DND-41 (cell line): Measurements from ENCODE around the gene MYLK.

Source experiments
- ATAC-seq: fragments of 200-7000 bp; cut with Tn5 transposase; 3 replicates; pipeline ENCODE4 v1.9.1; 2021; ENCODE audit warnings: low read depth; ENCODE audit not compliant: insufficient read depth
- DNase-seq: peaks from one replicate; pipeline ENCODE4 v3.0.0-alpha.2; 2020
- H2AFZ ChIP-seq: 2 replicates; pipeline ENCODE4 v1.6.0; 2012; ENCODE audit warnings: low read depth, low read length
- H3K27ac ChIP-seq: 2 replicates; pipeline ENCODE4 v1.5.1; 2012; ENCODE audit warnings: low read length, inconsistent platforms
- H3K27me3 ChIP-seq: fragments of 200-600 bp; sonication (generic); 2 replicates; pipeline ENCODE4 v1.6.0; 2012; ENCODE audit warnings: low read length, mild to moderate bottlenecking, inconsistent platforms; ENCODE audit not compliant: insufficient read depth, poor library complexity
- H3K36me3 ChIP-seq: 2 replicates; pipeline ENCODE4 v1.5.1; 2012; ENCODE audit warnings: low read length, inconsistent platforms; ENCODE audit not compliant: insufficient read depth
- H3K4me1 ChIP-seq: 2 replicates; pipeline ENCODE4 v1.5.1; 2012; ENCODE audit warnings: mild to moderate bottlenecking, low read length; ENCODE audit not compliant: insufficient read depth
- H3K4me2 ChIP-seq: 2 replicates; pipeline ENCODE4 v1.6.0; 2012; ENCODE audit warnings: mild to moderate bottlenecking, moderate library complexity, low read length, inconsistent platforms; ENCODE audit not compliant: insufficient read depth
- H3K4me3 ChIP-seq, 2 experiments: fragments of 200-600 bp in 1 of 2; shearing (Covaris generic) in 1 of 2; 2 replicates each; pipeline ENCODE4 v1.5.1; 2012 to 2016; ENCODE audit warnings: inconsistent platforms in 2 of 2, low read length in 2 of 2, mild to moderate bottlenecking in 2 of 2, low read depth in 1 of 2, moderate library complexity in 1 of 2
- H3K79me2 ChIP-seq: 2 replicates; pipeline ENCODE4 v1.6.0; 2012; ENCODE audit warnings: low read length, inconsistent platforms; ENCODE audit not compliant: insufficient read depth
- H3K9ac ChIP-seq: 2 replicates; pipeline ENCODE4 v1.6.0; 2012; ENCODE audit warnings: low read depth, mild to moderate bottlenecking, inconsistent platforms, low read length, moderate library complexity
- H3K9me3 ChIP-seq: 2 replicates; pipeline ENCODE4 v1.5.1; 2012; ENCODE audit warnings: low read length, moderate library complexity, mild to moderate bottlenecking, inconsistent platforms; ENCODE audit not compliant: insufficient read depth, severe bottlenecking
- H4K20me1 ChIP-seq: 2 replicates; pipeline ENCODE4 v1.6.0; 2012; ENCODE audit warnings: low read length; ENCODE audit not compliant: insufficient read depth
- CTCF ChIP-seq: IDR thresholded peaks from 2 replicates; pipeline ENCODE4 v1.5.1; 2012; ENCODE audit warnings: borderline replicate concordance, low read length, moderate library complexity, mild to moderate bottlenecking; ENCODE audit not compliant: poor library complexity, severe bottlenecking; ENCODE audit errors: extremely low read depth
- EZH2 ChIP-seq: IDR thresholded peaks from 3 replicates; pipeline ENCODE4 v1.6.1; 2012; ENCODE audit warnings: borderline replicate concordance, low read depth, mild to moderate bottlenecking, moderate library complexity, low read length, inconsistent platforms; ENCODE audit not compliant: severe bottlenecking

The MYLK gene

DNA sequence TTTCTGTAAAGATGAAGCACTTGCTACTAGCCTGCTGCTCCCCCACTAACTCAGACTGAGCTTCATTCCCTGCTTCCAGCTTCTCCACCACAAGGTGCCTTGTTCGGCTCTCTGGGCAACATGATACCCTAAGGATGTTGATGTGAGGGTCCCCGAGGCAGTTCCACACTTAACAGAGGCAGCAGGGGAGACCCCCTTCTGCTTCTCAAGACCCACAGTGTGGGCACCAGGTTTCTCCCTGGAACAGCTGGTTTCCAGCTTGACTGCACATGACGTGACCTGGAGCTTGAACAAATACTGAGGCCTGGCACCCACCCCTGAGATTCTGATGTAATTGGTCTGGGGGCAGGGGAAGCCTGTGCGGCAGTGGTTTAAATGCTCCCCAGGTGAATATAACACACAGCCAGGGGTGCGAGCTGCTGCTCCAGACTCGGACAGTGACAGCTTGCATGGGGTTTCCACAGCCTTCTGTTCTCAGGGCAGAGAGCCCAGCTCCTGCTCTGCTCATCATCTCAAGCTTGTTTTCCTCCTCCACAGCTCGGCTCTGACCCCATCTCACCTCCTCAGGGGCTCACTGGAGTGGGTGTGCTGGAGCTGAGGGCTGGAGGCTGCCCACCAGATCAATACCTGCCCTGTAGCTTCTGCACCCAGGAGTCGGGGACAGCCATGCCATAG lies 204.3 kb downstream of the MYLK start:
- no peak overlapping the region for H3K4me3 ChIP-seq
- H4K20me1 ChIP-seq: peaks cover 3% of the 10 kb centered on the region; the same call in 1 of the 2 replicates
- no peaks in the 10 kb centered on the region for H3K9me3 ChIP-seq
- H3K27ac ChIP-seq: no peak overlapping the region
- no peak for ATAC-seq
- TF ChIP-seq EZH2 (no peak), CTCF (no peak)
- H3K27me3 ChIP-seq: peaks cover 48% of the 10 kb centered on the region
- no peak overlapping the region for H3K4me2 ChIP-seq
- no peaks in the 10 kb centered on the region for H3K4me1 ChIP-seq
- H2AFZ ChIP-seq: no peak overlapping the region
- H3K79me2 ChIP-seq: no peaks in the 10 kb centered on the region
- H3K9ac ChIP-seq: no peak overlapping the region
- no peak for DNase-seq
- H3K36me3 ChIP-seq: no peaks in the 10 kb centered on the region

DNA sequence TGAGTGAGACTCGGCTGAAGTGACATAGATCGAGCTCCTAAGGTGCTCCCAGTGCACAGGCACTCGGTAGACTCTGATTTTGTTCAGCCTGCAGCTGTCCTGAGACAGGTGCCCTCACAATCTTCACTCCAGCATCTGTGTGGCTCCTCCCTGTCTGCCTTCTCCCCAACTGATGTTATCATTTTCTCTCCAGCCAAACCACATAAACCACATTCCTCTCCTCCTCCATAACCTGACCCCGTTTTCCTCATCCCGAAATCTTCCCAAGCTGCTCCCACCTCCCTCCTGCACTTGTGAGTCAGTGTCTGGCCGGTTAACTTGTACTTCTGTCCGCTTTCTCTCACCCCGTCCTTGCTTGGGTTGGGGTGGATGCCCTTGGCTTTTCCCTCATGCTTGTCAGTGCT lies 206.0 kb downstream of the MYLK start:
- ATAC-seq (no peak), DNase-seq (no peak)
- no peaks in the 10 kb centered on the region for H3K36me3 ChIP-seq
- no peak overlapping the region for H3K4me3 ChIP-seq
- peaks cover 48% of the 10 kb centered on the region for H3K27me3 ChIP-seq
- no peak overlapping the region for H3K9ac ChIP-seq
- H2AFZ ChIP-seq: no peak overlapping the region
- no peaks in the 10 kb centered on the region for H3K4me1 ChIP-seq
- H4K20me1 ChIP-seq: peaks cover 3% of the 10 kb centered on the region; the same call in 1 of the 2 replicates
- no peaks in the 10 kb centered on the region for H3K79me2 ChIP-seq
- H3K9me3 ChIP-seq: no peaks in the 10 kb centered on the region
- TF ChIP-seq CTCF (no peak), EZH2 (no peak)
- no peak overlapping the region for H3K27ac ChIP-seq
- H3K4me2 ChIP-seq: no peak overlapping the region

DNA sequence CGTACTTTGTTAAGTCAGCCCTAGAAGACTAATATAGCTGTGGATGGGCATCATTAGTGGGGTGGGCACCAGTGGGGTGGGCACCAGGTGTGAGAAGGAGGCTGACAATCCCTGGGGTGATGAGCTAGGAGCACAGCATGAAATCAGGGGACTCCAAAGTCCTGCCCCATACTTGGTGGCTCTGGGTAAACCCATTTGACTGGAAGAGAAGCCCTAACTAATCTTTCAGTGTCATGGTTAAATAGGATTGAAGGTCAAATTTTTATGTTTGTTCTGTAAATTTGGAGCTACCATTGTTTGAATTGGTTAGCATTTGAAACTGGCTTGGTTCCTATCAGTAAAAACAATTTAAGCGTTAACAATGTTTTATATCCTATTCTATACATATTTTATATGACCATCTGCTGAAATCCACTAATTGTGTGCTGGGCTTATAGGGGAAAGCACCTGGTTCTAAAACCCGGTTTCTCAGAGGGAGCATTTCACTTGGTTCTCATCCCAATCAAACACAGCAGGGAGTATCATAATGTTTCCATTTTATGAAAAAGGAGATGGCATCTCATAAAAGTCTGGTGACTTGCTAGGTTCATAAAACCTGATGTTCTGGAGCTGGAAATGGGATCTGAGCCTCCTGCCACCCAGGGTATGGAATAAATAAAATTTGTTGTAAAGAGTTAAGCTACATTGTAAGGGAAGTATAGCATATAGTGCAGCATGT lies 211.5 kb downstream of the MYLK start:
- Histone ChIP-seq H3K9me3 (no peaks in the 10 kb centered on the region), H3K4me1 (no peaks in the 10 kb centered on the region), H3K9ac (no peak overlapping the region), H3K79me2 (no peaks in the 10 kb centered on the region), H3K36me3 (no peaks in the 10 kb centered on the region), H3K4me2 (no peak overlapping the region), H3K27me3 (peaks cover 39% of the 10 kb centered on the region), H2AFZ (no peak overlapping the region), H4K20me1 (no peaks in the 10 kb centered on the region; the same call in 1 of the 2 replicates), H3K4me3 (no peak overlapping the region), H3K27ac (no peak overlapping the region)
- DNase-seq: no peak
- ATAC-seq: no peak
- TF ChIP-seq EZH2 (no peak), CTCF (no peak)
